ENCODE measurements around the gene P2RX2.
A peak's percentile ranks its signal among the peaks of the same experiment; 100 is the strongest.

GRCh38 chr12:132614861-132615578 lies 3.6 kb upstream of the P2RX2 start:
- TF ChIP-seq GABPA (IDR thresholded peaks at IDR 0.05 in 1 of 2, conservative IDR thresholded peaks at IDR 0.05 in 1 of 2): no peak
- TF ChIP-seq CTCF (IDR thresholded peaks at IDR 0.05; ENCODE audit: low read depth, low read length, missing input control): peak; percentile 93
- TF ChIP-seq RAD21 (IDR thresholded peaks at IDR 0.05): peak; percentile 100

All from liver (tissue), 3 donors.